BE2C (cell line): ENCODE measurements around the gene NIN.
A peak's percentile ranks its signal among the peaks of the same experiment; 100 is the strongest.

Source experiments
- DNase-seq: peaks from one replicate; pipeline ENCODE4 v3.0.0-alpha.2; 2020
- H3K27me3 ChIP-seq: fragments of 250-450 bp; sonication (Bioruptor Pico); 2 replicates; pipeline ENCODE4 v1.5.1; 2020; ENCODE audit warnings: mild to moderate bottlenecking
- H3K36me3 ChIP-seq: fragments of 250-450 bp; sonication (Bioruptor Pico); 2 replicates; pipeline ENCODE4 v1.5.1; 2020; ENCODE audit warnings: mild to moderate bottlenecking
- H3K4me1 ChIP-seq: fragments of 250-450 bp; sonication (Bioruptor Pico); 2 replicates; pipeline ENCODE4 v1.5.1; 2020
- H3K4me3 ChIP-seq: 2 replicates; pipeline ENCODE4 v1.5.1; 2011; ENCODE audit warnings: low read depth, low read length
- H3K9me3 ChIP-seq: fragments of 250-450 bp; sonication (Bioruptor Pico); 2 replicates; pipeline ENCODE4 v1.5.1; 2020
- TF ChIP-seq, protein P1 (sequence below): IDR thresholded peaks from 2 replicates; pipeline ENCODE4 v1.5.1; 2012; ENCODE audit warnings: mild to moderate bottlenecking, low read depth, low read length

NIN gene

DNA sequence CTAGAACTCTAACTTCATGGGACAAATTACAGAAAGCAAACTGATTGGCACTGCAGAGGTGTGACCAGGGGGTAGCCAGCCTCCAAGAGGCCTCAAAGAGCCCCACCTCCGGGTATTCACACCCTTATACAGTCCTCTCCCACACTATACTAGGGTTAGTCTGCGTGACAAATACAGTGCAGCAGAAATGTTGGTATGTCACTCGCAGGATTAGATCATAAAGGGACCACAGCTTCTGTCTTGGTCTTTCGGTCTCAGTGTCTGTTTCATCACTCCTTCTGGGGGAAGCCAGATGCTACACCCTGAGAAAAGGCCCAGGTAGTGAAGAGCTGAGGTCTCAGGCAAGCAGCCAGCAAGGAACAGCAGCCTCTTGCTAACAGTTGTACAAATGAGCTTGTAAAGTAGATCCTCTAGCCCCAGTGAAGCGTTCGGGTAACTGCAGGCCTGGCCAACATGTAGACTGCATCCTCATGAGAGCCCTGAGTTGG is 94.0 kb downstream of the NIN start:
- H3K36me3 ChIP-seq: peaks cover 7% of the 10 kb centered on the region
- no peaks in the 10 kb centered on the region for H3K4me1 ChIP-seq
- H3K9me3 ChIP-seq: no peaks in the 10 kb centered on the region
- no peak overlapping the region for H3K4me3 ChIP-seq
- DNase-seq: no peak
- TF ChIP-seq, protein P1, sequence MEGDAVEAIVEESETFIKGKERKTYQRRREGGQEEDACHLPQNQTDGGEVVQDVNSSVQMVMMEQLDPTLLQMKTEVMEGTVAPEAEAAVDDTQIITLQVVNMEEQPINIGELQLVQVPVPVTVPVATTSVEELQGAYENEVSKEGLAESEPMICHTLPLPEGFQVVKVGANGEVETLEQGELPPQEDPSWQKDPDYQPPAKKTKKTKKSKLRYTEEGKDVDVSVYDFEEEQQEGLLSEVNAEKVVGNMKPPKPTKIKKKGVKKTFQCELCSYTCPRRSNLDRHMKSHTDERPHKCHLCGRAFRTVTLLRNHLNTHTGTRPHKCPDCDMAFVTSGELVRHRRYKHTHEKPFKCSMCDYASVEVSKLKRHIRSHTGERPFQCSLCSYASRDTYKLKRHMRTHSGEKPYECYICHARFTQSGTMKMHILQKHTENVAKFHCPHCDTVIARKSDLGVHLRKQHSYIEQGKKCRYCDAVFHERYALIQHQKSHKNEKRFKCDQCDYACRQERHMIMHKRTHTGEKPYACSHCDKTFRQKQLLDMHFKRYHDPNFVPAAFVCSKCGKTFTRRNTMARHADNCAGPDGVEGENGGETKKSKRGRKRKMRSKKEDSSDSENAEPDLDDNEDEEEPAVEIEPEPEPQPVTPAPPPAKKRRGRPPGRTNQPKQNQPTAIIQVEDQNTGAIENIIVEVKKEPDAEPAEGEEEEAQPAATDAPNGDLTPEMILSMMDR: no peak
- no peaks in the 10 kb centered on the region for H3K27me3 ChIP-seq

DNA sequence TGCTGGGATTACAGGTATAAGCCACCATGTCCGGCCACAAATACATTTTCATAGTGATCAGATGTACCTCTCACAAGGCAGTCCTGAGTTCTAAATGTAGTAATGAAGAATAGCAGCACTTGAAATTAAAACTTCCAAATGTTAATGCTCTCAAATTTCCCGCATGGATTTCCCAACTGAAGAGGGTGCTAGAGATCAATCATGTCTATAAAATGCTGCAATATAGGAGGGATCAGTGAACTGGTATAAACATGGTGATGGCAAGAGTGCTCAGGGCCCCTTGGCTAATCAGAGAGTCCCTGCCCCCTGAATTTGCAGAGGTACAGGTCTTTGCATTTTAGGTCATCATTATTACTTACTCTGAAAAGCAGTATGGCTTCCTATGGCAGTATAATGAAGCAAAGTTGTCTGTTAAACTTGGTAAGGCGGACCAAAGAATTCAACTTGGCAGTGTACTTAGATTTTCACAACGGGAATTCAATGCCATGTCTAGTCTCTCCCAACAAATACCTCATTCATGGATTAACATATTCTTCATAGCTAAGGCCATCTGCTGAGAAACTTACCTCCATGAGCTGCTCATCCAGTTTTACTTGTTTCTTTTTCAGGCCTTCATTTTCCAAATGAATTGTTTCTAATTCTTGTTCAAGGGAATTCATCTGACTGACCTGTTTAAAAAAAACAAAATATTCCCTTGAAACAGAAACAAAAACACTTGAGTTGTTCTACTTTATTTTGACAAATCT is 95.8 kb downstream of the NIN start:
- H3K27me3 ChIP-seq: no peaks in the 10 kb centered on the region
- H3K9me3 ChIP-seq: no peaks in the 10 kb centered on the region
- peaks cover 7% of the 10 kb centered on the region for H3K36me3 ChIP-seq
- H3K4me3 ChIP-seq: no peak overlapping the region
- H3K4me1 ChIP-seq: no peaks in the 10 kb centered on the region
- TF ChIP-seq, protein P1: peak; percentile 14; the same call in 1 of the 2 replicates
- no peak for DNase-seq

GRCh38 chr14:50733494-50733893 is 97.5 kb downstream of the NIN start:
- no peak for DNase-seq
- H3K4me1 ChIP-seq: no peaks in the 10 kb centered on the region
- no peaks in the 10 kb centered on the region for H3K9me3 ChIP-seq
- peaks cover 7% of the 10 kb centered on the region for H3K36me3 ChIP-seq
- no peaks in the 10 kb centered on the region for H3K27me3 ChIP-seq
- TF ChIP-seq, protein P1: no peak
- no peak overlapping the region for H3K4me3 ChIP-seq

- no peaks in the 10 kb centered on the region for H3K9me3 ChIP-seq
- H3K4me1 ChIP-seq: no peaks in the 10 kb centered on the region
- TF ChIP-seq, protein P1: no peak
- H3K36me3 ChIP-seq: peaks cover 7% of the 10 kb centered on the region
- H3K4me3 ChIP-seq: no peak overlapping the region
- no peak for DNase-seq
- H3K27me3 ChIP-seq: no peaks in the 10 kb centered on the region
These were observed 102.1 kb downstream of the NIN start for GRCh38 chr14:50728836-50729235.

- Histone ChIP-seq H3K9me3 (no peaks in the 10 kb centered on the region), H3K4me3 (no peak overlapping the region), H3K4me1 (no peaks in the 10 kb centered on the region), H3K27me3 (no peaks in the 10 kb centered on the region), H3K36me3 (peaks cover 10% of the 10 kb centered on the region)
- DNase-seq: no peak
- TF ChIP-seq, protein P1: no peak
These were observed 104.4 kb downstream of the NIN start for GRCh38 chr14:50726372-50727107.

DNA sequence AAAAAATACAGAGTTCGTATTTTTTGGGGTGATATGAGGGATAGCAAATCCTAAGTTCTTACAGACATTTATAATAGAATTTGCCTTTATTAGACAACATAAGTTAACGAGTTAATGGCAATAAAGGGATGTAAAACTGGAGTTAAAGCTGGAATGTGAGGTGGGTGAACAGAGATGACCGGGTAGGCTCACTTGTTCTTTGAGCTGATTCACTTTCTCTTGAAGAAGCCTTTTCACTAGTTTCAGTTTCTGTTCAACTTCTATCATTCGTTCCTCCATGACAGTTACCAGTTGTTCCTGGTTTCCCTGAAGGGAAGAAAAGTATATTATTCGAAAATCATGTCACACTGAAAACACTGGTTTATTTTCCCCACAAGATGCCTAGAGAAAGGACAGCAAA is 105.2 kb downstream of the NIN start:
- DNase-seq: no peak
- H3K36me3 ChIP-seq: peaks cover 10% of the 10 kb centered on the region

More for the DNA sequence above, 105.2 kb downstream of the NIN start:
- Histone ChIP-seq H3K9me3 (no peaks in the 10 kb centered on the region), H3K4me1 (no peaks in the 10 kb centered on the region), H3K4me3 (no peak overlapping the region), H3K27me3 (no peaks in the 10 kb centered on the region)
- TF ChIP-seq, protein P1: no peak
